ENCODE measurements around the gene DPEP3. TPM values are rescaled to one million over a fixed set of nuclear protein-coding genes. Genes with fewer than 3 reads are reported as not detected.

DPEP3 gene
- total RNA-seq, 6 experiments from 2014 or later: 0.10 TPM; not detected in 5

- Histone ChIP-seq H3K4me1 (peaks cover 0 to 20% (median 12%) of the 10 kb centered on the region in 4 donors), H3K36me3 (peaks cover 0 to 20% (median 14%) of the 10 kb centered on the region in 4 donors), H3K9me3 (no peaks in the 10 kb centered on the region), H3K27ac (peak overlapping the region; percentile 51 to 77 (median 69)), H3K4me3 (no peak overlapping the region), H3K27me3 (no peaks in the 10 kb centered on the region)
- DNase-seq: peak; percentile 73 to 79 (median 79)
- TF ChIP-seq, protein P1, sequence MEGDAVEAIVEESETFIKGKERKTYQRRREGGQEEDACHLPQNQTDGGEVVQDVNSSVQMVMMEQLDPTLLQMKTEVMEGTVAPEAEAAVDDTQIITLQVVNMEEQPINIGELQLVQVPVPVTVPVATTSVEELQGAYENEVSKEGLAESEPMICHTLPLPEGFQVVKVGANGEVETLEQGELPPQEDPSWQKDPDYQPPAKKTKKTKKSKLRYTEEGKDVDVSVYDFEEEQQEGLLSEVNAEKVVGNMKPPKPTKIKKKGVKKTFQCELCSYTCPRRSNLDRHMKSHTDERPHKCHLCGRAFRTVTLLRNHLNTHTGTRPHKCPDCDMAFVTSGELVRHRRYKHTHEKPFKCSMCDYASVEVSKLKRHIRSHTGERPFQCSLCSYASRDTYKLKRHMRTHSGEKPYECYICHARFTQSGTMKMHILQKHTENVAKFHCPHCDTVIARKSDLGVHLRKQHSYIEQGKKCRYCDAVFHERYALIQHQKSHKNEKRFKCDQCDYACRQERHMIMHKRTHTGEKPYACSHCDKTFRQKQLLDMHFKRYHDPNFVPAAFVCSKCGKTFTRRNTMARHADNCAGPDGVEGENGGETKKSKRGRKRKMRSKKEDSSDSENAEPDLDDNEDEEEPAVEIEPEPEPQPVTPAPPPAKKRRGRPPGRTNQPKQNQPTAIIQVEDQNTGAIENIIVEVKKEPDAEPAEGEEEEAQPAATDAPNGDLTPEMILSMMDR (IDR thresholded peaks at IDR 0.05): no peak
- TF ChIP-seq POLR2A (IDR thresholded peaks at IDR 0.05): no peak
- intact Hi-C loops (cut with DNase I): no loop called here
- WGBS (ENCODE audit: insufficient coverage, low coverage, low lambda C conversion rate, missing lambda C conversion rate): 17% methylated on average over 1 of the region's 10 CpGs
- peak; percentile 92 to 94 (median 92) for ATAC-seq
Measured at GRCh38 chr16:67954421-67955196, 25.7 kb downstream of the DPEP3 start.

- ATAC-seq (peak; percentile 6 to 55 (median 46)), DNase-seq (no peak)
- Histone ChIP-seq H3K27ac (peak overlapping the region; percentile 51 to 77 (median 69)), H3K9me3 (no peaks in the 10 kb centered on the region), H3K27me3 (no peaks in the 10 kb centered on the region), H3K4me1 (peaks cover 0 to 20% (median 12%) of the 10 kb centered on the region in 4 donors), H3K4me3 (no peak overlapping the region), H3K36me3 (peaks cover 0 to 25% (median 14%) of the 10 kb centered on the region in 4 donors)
- intact Hi-C loops (cut with DNase I): no loop called here
- no peak for TF ChIP-seq POLR2A (IDR thresholded peaks at IDR 0.05)
- TF ChIP-seq, protein P1 (IDR thresholded peaks at IDR 0.05): no peak
- 13% methylated on average over 2 of the region's 8 CpGs for WGBS (ENCODE audit: insufficient coverage, low coverage, low lambda C conversion rate, missing lambda C conversion rate)
Measured at GRCh38 chr16:67953641-67954375, 26.5 kb downstream of the DPEP3 start.

DNA sequence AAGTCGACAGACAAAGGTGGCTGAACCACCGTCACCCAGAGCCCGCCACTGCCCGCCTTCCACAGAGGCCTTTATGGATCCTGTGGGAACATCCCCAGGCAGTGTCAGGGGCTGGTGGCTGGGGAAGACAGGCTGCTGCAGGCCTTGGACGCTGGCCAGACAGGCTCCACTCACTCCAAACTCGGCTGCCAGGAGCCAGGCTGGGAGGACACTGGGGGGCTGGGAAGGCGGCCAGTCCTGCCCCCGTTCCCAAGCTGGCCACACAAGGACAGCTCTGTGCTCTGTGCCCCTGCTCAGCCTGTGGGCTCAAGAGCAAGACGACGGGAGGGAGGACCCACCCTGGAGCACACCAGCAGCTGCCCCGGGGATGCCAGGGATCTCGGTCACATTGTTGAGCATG, 28.8 kb downstream of the DPEP3 start:
- peaks cover 0 to 20% (median 12%) of the 10 kb centered on the region in 4 donors for H3K4me1 ChIP-seq
- peak in 1 of 3 donors; percentile 27 for DNase-seq
- H3K27me3 ChIP-seq: no peaks in the 10 kb centered on the region
- no peak for TF ChIP-seq POLR2A (IDR thresholded peaks at IDR 0.05)
- peaks cover 0 to 40% (median 17%) of the 10 kb centered on the region in 4 donors for H3K36me3 ChIP-seq
- H3K4me3 ChIP-seq: no peak overlapping the region
- no peak overlapping the region for H3K27ac ChIP-seq
- ATAC-seq: no peak
- WGBS (ENCODE audit: insufficient coverage, low coverage, low lambda C conversion rate, missing lambda C conversion rate): no CpG with 5 or more reads among the region's 12 CpGs
- intact Hi-C loops (cut with DNase I): no loop called here
- no peaks in the 10 kb centered on the region for H3K9me3 ChIP-seq

GRCh38 chr16:67950335-67950843, 29.9 kb downstream of the DPEP3 start:
- intact Hi-C loops (cut with DNase I): no loop called here
- no peak overlapping the region for H3K4me3 ChIP-seq
- H3K9me3 ChIP-seq: no peaks in the 10 kb centered on the region
- no peaks in the 10 kb centered on the region for H3K27me3 ChIP-seq
- peaks cover 0 to 20% (median 12%) of the 10 kb centered on the region in 4 donors for H3K4me1 ChIP-seq
- WGBS (ENCODE audit: insufficient coverage, low coverage, low lambda C conversion rate, missing lambda C conversion rate): 73% methylated on average over 2 of the region's 16 CpGs
- no peak for DNase-seq
- H3K27ac ChIP-seq: no peak overlapping the region
- no peak for ATAC-seq
- peaks cover 0 to 43% (median 18%) of the 10 kb centered on the region in 4 donors for H3K36me3 ChIP-seq
- TF ChIP-seq, protein P1 (IDR thresholded peaks at IDR 0.05): no peak
- TF ChIP-seq POLR2A (IDR thresholded peaks at IDR 0.05): no peak
